Suprapubic skin (tissue), 4 donors: ENCODE measurements around the gene EPHA1.

Source experiments
- EP300 ChIP-seq: sonication (generic); formaldehyde crosslinking; IDR thresholded peaks from one replicate; pipeline ENCODE4 v1.6.1; 2017; ENCODE audit warnings: antibody characterized with exemption
- POLR2A ChIP-seq, 2 donors: fragments of 450-650 bp; IDR thresholded peaks; one replicate each; pipeline ENCODE4 v1.6.1; 2017; ENCODE audit warnings: antibody characterized with exemption in 2 of 2, mild to moderate bottlenecking in 2 of 2, moderate library complexity in 2 of 2
- POLR2AphosphoS5 ChIP-seq, 3 donors: sonication (generic); formaldehyde crosslinking; IDR thresholded peaks; one replicate each; pipeline ENCODE4 v1.6.1; 2017; ENCODE audit warnings: antibody characterized with exemption in 3 of 3
- TF ChIP-seq, protein P1 (sequence below), 2 donors: fragments of 200-600 bp in 1 of 2; fragments of 450-650 bp in 1 of 2; sonication (generic) in 1 of 2; IDR thresholded peaks; one replicate each; pipeline ENCODE4 v1.5.1; 2016 to 2019; ENCODE audit warnings: antibody characterized with exemption in 2 of 2, mild to moderate bottlenecking in 1 of 2, moderate library complexity in 1 of 2

GRCh38 chr7:143374561-143374960 is 34.1 kb downstream of the EPHA1 start:
- TF ChIP-seq, protein P1, sequence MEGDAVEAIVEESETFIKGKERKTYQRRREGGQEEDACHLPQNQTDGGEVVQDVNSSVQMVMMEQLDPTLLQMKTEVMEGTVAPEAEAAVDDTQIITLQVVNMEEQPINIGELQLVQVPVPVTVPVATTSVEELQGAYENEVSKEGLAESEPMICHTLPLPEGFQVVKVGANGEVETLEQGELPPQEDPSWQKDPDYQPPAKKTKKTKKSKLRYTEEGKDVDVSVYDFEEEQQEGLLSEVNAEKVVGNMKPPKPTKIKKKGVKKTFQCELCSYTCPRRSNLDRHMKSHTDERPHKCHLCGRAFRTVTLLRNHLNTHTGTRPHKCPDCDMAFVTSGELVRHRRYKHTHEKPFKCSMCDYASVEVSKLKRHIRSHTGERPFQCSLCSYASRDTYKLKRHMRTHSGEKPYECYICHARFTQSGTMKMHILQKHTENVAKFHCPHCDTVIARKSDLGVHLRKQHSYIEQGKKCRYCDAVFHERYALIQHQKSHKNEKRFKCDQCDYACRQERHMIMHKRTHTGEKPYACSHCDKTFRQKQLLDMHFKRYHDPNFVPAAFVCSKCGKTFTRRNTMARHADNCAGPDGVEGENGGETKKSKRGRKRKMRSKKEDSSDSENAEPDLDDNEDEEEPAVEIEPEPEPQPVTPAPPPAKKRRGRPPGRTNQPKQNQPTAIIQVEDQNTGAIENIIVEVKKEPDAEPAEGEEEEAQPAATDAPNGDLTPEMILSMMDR (IDR thresholded peaks at IDR 0.05), result no peak
- TF ChIP-seq POLR2AphosphoS5 (IDR thresholded peaks at IDR 0.05) (no peak), POLR2A (IDR thresholded peaks at IDR 0.05) (no peak), EP300 (no peak)
